ENCODE results near the gene DNMT3A. TPM values are rescaled to one million over a fixed set of nuclear protein-coding genes. Genes with fewer than 3 reads are reported as not detected.
A peak's percentile ranks its signal among the peaks of the same experiment; 100 is the strongest.

The DNMT3A gene
- total and polyA plus RNA-seq, 2 experiments from 2014 or later = 47.2 to 80.4 TPM

GRCh38 chr2:25295621-25296020, 46.1 kb downstream of the DNMT3A start (continued):
- TF ChIP-seq ETS1 (IDR thresholded peaks at IDR 0.05) (no peak), EZH2phosphoT487 (IDR thresholded peaks at IDR 0.05; ENCODE audit: unreplicated experiment) (no peak), STAT1 (IDR thresholded peaks at IDR 0.05; ENCODE audit: unreplicated experiment) (no peak), ZNF331 (CRISPR knock-in tag; IDR thresholded peaks at IDR 0.05; ENCODE audit: low read depth) (no peak), EZH2 (IDR thresholded peaks at IDR 0.05; ENCODE audit: low read depth, unreplicated experiment) (no peak), NANOG (IDR thresholded peaks at IDR 0.05; ENCODE audit: borderline replicate concordance) (no peak)

- H3K27ac Mint-ChIP-seq = no peak overlapping the region
Observed at GRCh38 chr2:25294573-25295462, 46.9 kb downstream of the DNMT3A start.

More at GRCh38 chr2:25294573-25295462, 46.9 kb downstream of the DNMT3A start:
- ATAC-seq (peak; percentile 23), DNase-seq (ENCODE audit: low spot score) (no peak)
- no peak overlapping the region for H3K4me3 ChIP-seq
- no peaks in the 10 kb centered on the region for H4K20me1 ChIP-seq (replicated peaks; ENCODE audit: insufficient read depth)
- TF ChIP-seq ZNF331 (CRISPR knock-in tag; IDR thresholded peaks at IDR 0.05; ENCODE audit: low read depth) (no peak), JUNB (IDR thresholded peaks at IDR 0.05; ENCODE audit: unreplicated experiment) (no peak), ETS1 (IDR thresholded peaks at IDR 0.05) (no peak), CTCF (conservative IDR thresholded peaks at IDR 0.05; ENCODE audit: low read depth in 2 of 2) (no peak), CREB1 (CRISPR knock-in tag; IDR thresholded peaks at IDR 0.05; ENCODE audit: low read depth) (no peak), EZH2 (IDR thresholded peaks at IDR 0.05; ENCODE audit: low read depth, unreplicated experiment) (no peak), ZNF114 (CRISPR knock-in tag; IDR thresholded peaks at IDR 0.05) (no peak), POLR2AphosphoS5 (IDR thresholded peaks at IDR 0.05; ENCODE audit: low read depth) (no peak), NANOG (IDR thresholded peaks at IDR 0.05; ENCODE audit: borderline replicate concordance) (no peak)
- Mint-ChIP-seq H3K9me3 (no peaks in the 10 kb centered on the region), H3K27me3 (ENCODE audit: insufficient read depth, low read depth, poor library complexity) (peaks cover 14% of the 10 kb centered on the region), H3K36me3 (ENCODE audit: low read depth) (no peaks in the 10 kb centered on the region), H3K4me3 (no peak overlapping the region; the same call in 2 of the 3 replicates), H3K4me1 (peaks cover 33% of the 10 kb centered on the region)
- H3K36me3 ChIP-seq (ENCODE audit: insufficient read depth) = no peaks in the 10 kb centered on the region
- H3K27me3 ChIP-seq (ENCODE audit: insufficient read depth) = no peaks in the 10 kb centered on the region
- peaks cover 8% of the 10 kb centered on the region for H3K4me1 ChIP-seq (ENCODE audit: insufficient read depth)
- H2AFZ ChIP-seq = no peak overlapping the region
- no peak overlapping the region for H3K4me2 ChIP-seq
- H3F3A ChIP-seq (replicated peaks; ENCODE audit: low read depth) = no peaks in the 10 kb centered on the region
- no peaks in the 10 kb centered on the region for H3K79me2 ChIP-seq (replicated peaks; ENCODE audit: insufficient read depth)
- H3K9me2 ChIP-seq (ENCODE audit: insufficient read depth) = no peaks in the 10 kb centered on the region
- no peak overlapping the region for H3K27ac ChIP-seq (ENCODE audit: low read depth)

All from GM23338 (cell line).